CD14-positive monocyte (primary cell): ENCODE data around the gene MYO1A. TPM values are rescaled to one million over a fixed set of nuclear protein-coding genes. Genes with fewer than 3 reads are reported as not detected.

Experiments
- DNase-seq, 3 donors: peaks; one replicate each; pipeline ENCODE4 v3.0.0-alpha.2; 2011 to 2022
- H2AFZ ChIP-seq: 2 replicates; pipeline ENCODE4 v1.6.0; 2012; ENCODE audit warnings: mild to moderate bottlenecking, low read depth, low read length, inconsistent platforms; ENCODE audit not compliant: insufficient read depth, poor library complexity, severe bottlenecking
- H3K27ac ChIP-seq, 2 donors: 1 replicate in 1 of 2; 2 replicates in 1 of 2; pipeline ENCODE4 v1.5.1; 2012 to 2013; ENCODE audit warnings: low read length in 2 of 2, control low read depth in 1 of 2, inconsistent platforms in 1 of 2, low read depth in 1 of 2, mild to moderate bottlenecking in 1 of 2
- H3K27me3 ChIP-seq, 2 donors: one replicate each; pipeline versions ENCODE4 v1.6.0 to v1.6.1; 2011 to 2013; ENCODE audit warnings: low read length in 2 of 2; ENCODE audit not compliant: control insufficient read depth in 2 of 2, insufficient read depth in 2 of 2
- H3K36me3 ChIP-seq, 2 donors: replicated peaks in 1 of 2; 1 replicate in 1 of 2; 2 replicates in 1 of 2; pipeline versions ENCODE4 v1.5.1 to v1.6.1; 2012 to 2013; ENCODE audit warnings: low read length in 2 of 2, control low read depth in 1 of 2, inconsistent platforms in 1 of 2, mild to moderate bottlenecking in 1 of 2; ENCODE audit not compliant: insufficient read depth in 2 of 2, control insufficient read depth in 1 of 2
- H3K4me1 ChIP-seq, 2 donors: 1 replicate in 1 of 2; 2 replicates in 1 of 2; pipeline versions ENCODE4 v1.5.1 to v1.6.1; 2012 to 2013; ENCODE audit warnings: low read length in 2 of 2, control low read depth in 1 of 2, inconsistent platforms in 1 of 2, mild to moderate bottlenecking in 1 of 2, moderate library complexity in 1 of 2; ENCODE audit not compliant: insufficient read depth in 2 of 2, control insufficient read depth in 1 of 2
- H3K4me2 ChIP-seq: replicated peaks from 2 replicates; pipeline ENCODE3; 2012; ENCODE audit warnings: low read length, moderate library complexity, mild to moderate bottlenecking; ENCODE audit not compliant: poor library complexity, severe bottlenecking; ENCODE audit errors: extremely low read depth
- H3K4me3 ChIP-seq, 3 experiments: fragments of 200-600 bp in 1 of 3; sonication (generic) in 1 of 3; replicated peaks in 1 of 3; 1 replicate in 2 of 3; 2 replicates in 1 of 3; pipeline ENCODE4 v1.5.1; 2011 to 2013; ENCODE audit warnings: low read length in 3 of 3, mild to moderate bottlenecking in 3 of 3, control low read depth in 2 of 3, low read depth in 2 of 3, inconsistent platforms in 1 of 3, moderate library complexity in 1 of 3
- H3K79me2 ChIP-seq: 2 replicates; pipeline ENCODE4 v1.6.0; 2012; ENCODE audit warnings: mild to moderate bottlenecking, control low read depth, inconsistent platforms, low read length, moderate library complexity; ENCODE audit not compliant: insufficient read depth
- H3K9ac ChIP-seq: 2 replicates; pipeline ENCODE4 v1.6.0; 2017; ENCODE audit warnings: low read length, mild to moderate bottlenecking; ENCODE audit not compliant: insufficient read depth, poor library complexity, severe bottlenecking
- H3K9me3 ChIP-seq, 2 donors: replicated peaks in 1 of 2; 1 replicate in 1 of 2; 2 replicates in 1 of 2; pipeline versions ENCODE4 v1.5.1 to v1.6.1; 2012 to 2013; ENCODE audit warnings: low read length in 2 of 2, control low read depth in 1 of 2; ENCODE audit not compliant: control insufficient read depth in 1 of 2, insufficient read depth in 1 of 2
- H4K20me1 ChIP-seq: 2 replicates; pipeline ENCODE4 v1.6.0; 2012; ENCODE audit warnings: mild to moderate bottlenecking, low read length, control low read depth, moderate library complexity; ENCODE audit not compliant: insufficient read depth
- H3K27ac Mint-ChIP-seq, 7 donors: one replicate each; pipeline ENCODE4 v1.8.0; 2020; ENCODE audit warnings: mild to moderate bottlenecking in 7 of 7, mixed read lengths in 7 of 7, moderate library complexity in 6 of 7, inconsistent platforms in 2 of 7
- H3K27me3 Mint-ChIP-seq, 3 donors: one replicate each; pipeline ENCODE4 v1.8.0; 2021 to 2022; ENCODE audit warnings: low read depth in 3 of 3, mild to moderate bottlenecking in 3 of 3, mixed read lengths in 3 of 3, moderate library complexity in 3 of 3, inconsistent platforms in 1 of 3
- H3K36me3 Mint-ChIP-seq, 2 donors: one replicate each; pipeline ENCODE4 v1.8.0; 2020; ENCODE audit warnings: mixed read lengths in 2 of 2, inconsistent platforms in 1 of 2, mild to moderate bottlenecking in 1 of 2
- H3K4me1 Mint-ChIP-seq: one replicate; pipeline ENCODE4 v1.8.0; 2020; ENCODE audit warnings: mild to moderate bottlenecking, mixed read lengths
- H3K4me3 Mint-ChIP-seq, 2 donors: one replicate each; pipeline ENCODE4 v1.8.0; 2020; ENCODE audit warnings: mild to moderate bottlenecking in 2 of 2, mixed read lengths in 2 of 2, moderate library complexity in 1 of 2
- H3K9me3 Mint-ChIP-seq, 7 donors: one replicate each; pipeline ENCODE4 v1.8.0; 2020 to 2022; ENCODE audit warnings: mixed read lengths in 7 of 7, mild to moderate bottlenecking in 6 of 7, moderate library complexity in 6 of 7, inconsistent platforms in 2 of 7
- CTCF ChIP-seq: fragments of 200-600 bp; IDR thresholded peaks from one replicate; pipeline ENCODE4 v1.8.0; 2022; ENCODE audit warnings: antibody characterized with exemption, mild to moderate bottlenecking
- WGBS: methylation state at CpG from one replicate; pipeline ENCODE4 v1.1.5; 2013; ENCODE audit warnings: missing lambda C conversion rate; ENCODE audit not compliant: insufficient coverage; 5-methylcytosine and 5-hydroxymethylcytosine counted together
- intact Hi-C, 2 donors: fragments of 100-400 bp; cut with micrococcal nuclease; formaldehyde crosslinking; loops; one replicate each; pipeline versions ENCODE4 v1.15.0 to v1.15.1; 2023
- polyA plus RNA-seq, 3 donors: library from polyadenylated mRNA; depleted of rRNA in 1 of 3; unstranded in 2 of 3; stranded (reverse) in 1 of 3; fragments of 300-500 nt in 2 of 3; fragments of >200 nt in 1 of 3; fragmentation: Illumina TruSeq in 2 of 3; gene quantifications; 1 replicate in 2 of 3; 2 replicates in 1 of 3; pipeline ENCODE4 v1.2.3, GENCODE V29; 2012 to 2021

Gene MYO1A
- polyA plus RNA-seq, 3 donors: 0.22 to 1.7 (median 1.3) TPM

- H3K27me3 Mint-ChIP-seq: peaks cover 7 to 16% (median 10%) of the 10 kb centered on the region in 3 donors
Observed at GRCh38 chr12:57009949-57010626, 39.8 kb downstream of the MYO1A start.

GRCh38 chr12:57008178-57008577 lies 41.8 kb downstream of the MYO1A start:
- peaks cover 23% of the 10 kb centered on the region for H3K4me1 Mint-ChIP-seq
- intact Hi-C loops: loop anchor here (2.0 to 5.0 kb wide), 2 partner anchors 53 to 54 kb away; no protein-coding TSS in a partner anchor

More at GRCh38 chr12:57009949-57010626, 39.8 kb downstream of the MYO1A start:
- TF ChIP-seq CTCF: no peak
- no peak overlapping the region for H3K4me3 ChIP-seq
- no peaks in the 10 kb centered on the region for H3K36me3 ChIP-seq
- no peaks in the 10 kb centered on the region for H4K20me1 ChIP-seq
- Mint-ChIP-seq H3K9me3 (no peaks in the 10 kb centered on the region), H3K27ac (no peak overlapping the region), H3K36me3 (peaks cover 0 to 2% of the 10 kb centered on the region in 2 donors), H3K4me3 (no peak overlapping the region), H3K4me1 (peaks cover 20% of the 10 kb centered on the region)
- peaks cover 13 to 17% of the 10 kb centered on the region in 2 donors for H3K4me1 ChIP-seq
- no peak for DNase-seq
- H3K79me2 ChIP-seq: peaks cover 11% of the 10 kb centered on the region
- no peak overlapping the region for H3K27ac ChIP-seq
- intact Hi-C loops: loop anchor here (2.0 to 5.0 kb wide), 2 partner anchors 51 to 52 kb away; no protein-coding TSS in a partner anchor
- no peak overlapping the region for H3K9ac ChIP-seq
- H2AFZ ChIP-seq: no peak overlapping the region
- peaks cover 2 to 6% of the 10 kb centered on the region in 2 donors for H3K27me3 ChIP-seq
- H3K4me2 ChIP-seq: no peak overlapping the region
- WGBS: 100% methylated on average over 1 of the region's 5 CpGs
- H3K9me3 ChIP-seq: no peaks in the 10 kb centered on the region

More at GRCh38 chr12:57008178-57008577, 41.8 kb downstream of the MYO1A start:
- Mint-ChIP-seq H3K36me3 (peaks cover 17% of the 10 kb centered on the region in 2 donors), H3K4me3 (no peak overlapping the region), H3K9me3 (no peaks in the 10 kb centered on the region), H3K27me3 (peaks cover 1 to 4% (median 3%) of the 10 kb centered on the region in 3 donors), H3K27ac (no peak overlapping the region)
- TF ChIP-seq CTCF: peak; percentile 68
- no peak overlapping the region for H2AFZ ChIP-seq
- no peaks in the 10 kb centered on the region for H3K9me3 ChIP-seq
- H3K9ac ChIP-seq: no peak overlapping the region
- H3K4me1 ChIP-seq: peaks cover 13 to 21% of the 10 kb centered on the region in 2 donors
- DNase-seq: peak; percentile 22 to 46 (median 37)
- peaks cover 5% of the 10 kb centered on the region for H4K20me1 ChIP-seq
- H3K4me3 ChIP-seq: no peak overlapping the region
- H3K79me2 ChIP-seq: peaks cover 19% of the 10 kb centered on the region
- H3K36me3 ChIP-seq: peaks cover 13 to 15% of the 10 kb centered on the region in 2 donors
- H3K27ac ChIP-seq: no peak overlapping the region
- H3K4me2 ChIP-seq: no peak overlapping the region
- peaks cover 0 to under 1% of the 10 kb centered on the region in 2 donors for H3K27me3 ChIP-seq
